ENCODE results near the gene TARP.
A peak's percentile ranks its signal among the peaks of the same experiment; 100 is the strongest.

DNA sequence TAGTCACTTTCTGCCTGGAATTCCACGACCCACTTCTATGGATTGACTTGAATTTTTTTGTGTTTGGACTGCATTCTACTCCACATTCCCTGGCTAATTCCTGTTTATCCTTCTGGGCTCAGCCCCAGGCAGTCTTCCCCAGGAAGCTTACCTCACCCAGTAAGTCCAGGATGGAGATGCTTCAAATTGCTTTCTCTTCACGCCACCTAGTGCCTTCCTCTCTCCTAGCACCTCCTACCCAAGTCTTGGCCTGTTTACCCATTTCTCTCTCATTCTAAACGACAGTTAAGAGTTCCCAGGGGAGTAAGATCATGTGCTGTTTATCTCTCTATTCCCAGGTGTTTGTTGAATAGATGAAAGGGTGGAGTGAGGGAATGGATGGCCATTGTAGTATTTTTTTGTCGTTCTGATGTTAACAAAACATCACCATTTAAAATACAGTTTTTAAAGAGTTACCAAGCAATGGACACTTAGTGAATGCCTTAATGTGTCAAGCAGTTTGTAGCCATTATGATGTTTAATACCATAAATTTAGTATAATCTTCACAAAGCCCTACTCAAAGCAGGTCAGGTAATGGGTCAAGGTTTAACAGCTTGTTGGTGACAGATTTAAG, 45.5 kb upstream of the TARP start:
- peak; percentile 67 for TF ChIP-seq CTCF (conservative IDR thresholded peaks at IDR 0.05; ENCODE audit: low read length)
- TF ChIP-seq EZH2phosphoT487 (IDR thresholded peaks at IDR 0.05; ENCODE audit: borderline replicate concordance), result no peak
